DOHH2 (cell line): ENCODE results near the gene CHRND.

Experiments used
- CTCF ChIP-seq: fragments of 200-600 bp; sonication (generic); IDR thresholded peaks from one replicate; pipeline ENCODE4 v1.5.1; 2014; ENCODE audit warnings: antibody characterized with exemption, mild to moderate bottlenecking, low read depth, low read length; ENCODE audit not compliant: poor library complexity, severe bottlenecking
- EZH2phosphoT487 ChIP-seq: fragments of 200-600 bp; sonication (generic); IDR thresholded peaks from 2 replicates; pipeline ENCODE4 v1.6.1; 2017; ENCODE audit warnings: borderline replicate concordance, mild to moderate bottlenecking, antibody characterized with exemption, low read length, moderate library complexity, mixed read lengths

- TF ChIP-seq CTCF, result no peak
- TF ChIP-seq EZH2phosphoT487, result no peak
Observed at GRCh38 chr2:232497348-232497747, 28.6 kb upstream of the CHRND start.
